Suppressor macrophage (primary cell): ENCODE measurements around the gene HMGN4.
"Not testable (repeated sequence)": the region's sequence is repeated elsewhere in the genome, so short reads cannot be mapped to it uniquely, and the experiment has no call there.

ENCODE experiments used
- DNase-seq, 4 experiments: peaks; one replicate each; pipeline ENCODE4 v3.0.0-alpha.2; 2020 to 2022

The HMGN4 gene

DNA sequence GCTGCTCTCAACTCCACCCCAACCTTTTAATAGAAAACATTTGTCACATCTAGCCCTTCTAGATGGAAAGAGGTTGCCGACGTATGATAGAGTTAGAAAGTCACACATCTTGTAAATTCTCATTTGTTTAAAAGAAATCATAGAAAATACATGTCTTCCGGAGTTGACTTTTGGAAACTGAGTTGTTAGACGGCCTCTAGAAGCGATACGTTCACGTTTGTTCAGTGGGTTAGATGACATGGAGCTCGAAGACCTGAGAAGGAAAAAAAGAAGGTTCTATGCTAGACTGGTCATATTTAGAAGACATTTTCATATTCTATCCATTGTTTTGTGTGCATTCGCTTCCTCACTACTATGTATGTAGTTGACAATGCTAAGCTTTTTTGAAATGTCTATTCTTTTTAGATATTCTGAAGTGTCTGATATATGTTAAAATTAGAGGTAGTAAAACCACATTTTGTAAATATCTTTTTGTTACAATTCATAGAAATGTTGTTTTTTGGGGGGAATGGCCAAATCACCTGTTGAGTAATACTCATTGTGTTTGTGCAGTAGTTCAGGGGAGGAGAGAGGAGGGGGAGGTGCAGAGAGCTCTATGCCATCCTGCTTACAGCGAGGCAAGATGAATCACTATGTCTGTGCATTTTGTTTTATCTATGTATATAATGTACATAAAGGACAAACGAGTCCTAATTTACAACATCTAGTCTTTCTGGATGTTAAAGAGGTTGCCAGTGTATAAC, 15.5 kb upstream of the HMGN4 start:
- peak in 2 of 4 experiments; percentile 16 to 21 for DNase-seq

DNA sequence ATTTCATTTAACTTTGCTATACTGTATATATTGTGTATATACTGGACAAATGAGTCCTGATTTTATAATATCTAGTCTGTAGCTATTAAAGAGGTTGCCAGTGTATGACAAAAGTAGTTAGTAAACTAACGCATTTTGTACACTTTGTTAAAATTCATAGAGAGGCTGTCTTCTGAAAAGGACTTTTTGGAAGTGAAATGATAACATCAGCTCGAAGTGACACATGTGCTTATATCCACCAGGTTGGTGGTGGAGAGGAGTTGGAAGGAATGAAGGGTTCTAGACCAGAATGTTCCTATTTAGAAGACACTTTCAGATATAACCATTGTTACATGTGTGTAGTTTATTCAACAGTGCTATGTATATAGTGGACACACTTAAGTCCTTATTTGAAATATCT, 13.9 kb upstream of the HMGN4 start:
- DNase-seq = not testable (repeated sequence)

DNA sequence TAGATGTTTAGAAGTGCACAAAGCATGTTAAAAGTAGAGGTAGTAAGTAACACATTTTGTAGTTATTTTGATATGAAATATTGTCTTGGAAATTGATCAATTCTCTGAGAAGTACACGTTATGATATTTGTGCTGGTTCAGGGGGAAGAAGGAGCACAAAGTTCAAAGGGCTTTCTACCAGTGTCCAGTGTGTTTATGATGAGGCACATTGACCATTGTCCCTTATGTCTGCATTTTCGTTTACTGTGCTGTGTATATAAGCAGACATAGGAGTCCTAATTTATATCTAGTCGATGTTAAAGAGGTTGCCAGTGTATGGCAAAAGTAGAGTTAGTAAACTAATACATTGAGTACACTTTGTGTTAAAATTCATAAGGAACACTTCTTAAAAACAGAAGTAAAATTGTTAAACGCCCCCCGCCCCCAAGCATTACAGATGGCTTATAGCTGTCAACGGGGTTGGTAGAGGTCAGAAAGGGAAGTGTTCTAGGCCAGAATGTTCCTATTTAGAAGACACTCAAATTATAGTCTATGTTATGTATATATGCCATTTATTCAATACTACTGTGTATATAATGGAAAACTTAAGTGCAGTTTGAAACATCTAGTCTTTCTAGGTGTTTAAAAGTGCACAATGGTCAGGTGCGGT, 13.3 kb upstream of the HMGN4 start:
- DNase-seq = peak; percentile 46 to 70 (median 55)

DNA sequence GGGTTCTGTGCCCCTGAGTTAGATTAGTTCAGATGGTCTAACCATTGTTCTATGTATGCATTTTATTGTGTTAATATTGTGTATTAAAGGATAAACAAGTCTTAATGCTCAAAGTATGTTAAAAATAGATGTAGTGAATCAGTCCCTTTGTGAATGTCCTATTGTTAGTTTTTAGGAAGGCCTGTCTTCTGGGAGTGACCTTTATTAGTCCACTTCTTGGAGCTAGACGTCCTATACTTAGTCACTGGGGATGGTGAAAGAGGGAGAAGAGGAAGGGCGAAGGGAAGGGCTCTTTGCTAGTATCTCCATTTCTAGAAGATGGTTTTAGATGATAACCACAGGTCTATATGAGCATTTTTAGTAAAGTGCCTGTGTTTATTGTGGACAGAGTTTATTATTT, 12.3 kb upstream of the HMGN4 start:
- DNase-seq = peak; percentile 37 to 79 (median 66)

DNA sequence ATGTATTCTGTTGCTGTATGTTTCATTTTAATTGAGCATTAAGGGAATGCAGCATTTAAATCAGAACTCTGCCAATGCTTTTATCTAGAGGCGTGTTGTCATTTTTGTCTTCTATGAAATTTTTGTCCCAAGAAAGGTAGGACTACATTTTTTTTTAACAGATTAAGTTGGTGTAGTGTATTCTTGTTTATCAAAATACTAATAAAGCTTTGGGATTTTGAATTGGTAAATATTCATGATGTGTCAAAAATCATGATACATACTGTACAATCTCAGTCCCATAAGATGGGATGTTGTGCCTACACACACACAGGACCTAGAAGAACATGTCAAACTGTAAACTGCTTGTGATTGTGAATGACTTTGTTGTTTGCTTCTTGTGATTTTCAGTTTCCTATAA, 11.2 kb upstream of the HMGN4 start:
- no peak for DNase-seq

DNA sequence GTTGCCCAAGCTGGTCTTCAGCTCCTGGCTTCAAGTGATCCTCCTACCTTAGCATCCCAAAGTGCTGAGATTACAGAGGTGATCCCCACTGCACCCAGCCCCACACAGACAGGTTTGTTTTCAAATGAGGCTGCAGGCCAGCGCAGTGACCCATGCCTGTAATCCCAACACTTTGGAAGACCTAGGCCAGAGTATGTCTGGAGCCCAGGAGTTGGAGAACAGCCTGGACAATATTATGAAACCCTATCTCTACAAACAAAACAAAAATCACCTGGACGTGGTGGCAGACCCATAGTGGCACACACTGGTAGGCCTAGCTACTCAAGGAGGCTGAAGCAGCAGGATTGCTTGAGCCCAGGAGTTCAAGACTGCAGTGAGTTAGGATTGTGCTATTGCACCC, 8.0 kb upstream of the HMGN4 start:
- DNase-seq = no peak

DNA sequence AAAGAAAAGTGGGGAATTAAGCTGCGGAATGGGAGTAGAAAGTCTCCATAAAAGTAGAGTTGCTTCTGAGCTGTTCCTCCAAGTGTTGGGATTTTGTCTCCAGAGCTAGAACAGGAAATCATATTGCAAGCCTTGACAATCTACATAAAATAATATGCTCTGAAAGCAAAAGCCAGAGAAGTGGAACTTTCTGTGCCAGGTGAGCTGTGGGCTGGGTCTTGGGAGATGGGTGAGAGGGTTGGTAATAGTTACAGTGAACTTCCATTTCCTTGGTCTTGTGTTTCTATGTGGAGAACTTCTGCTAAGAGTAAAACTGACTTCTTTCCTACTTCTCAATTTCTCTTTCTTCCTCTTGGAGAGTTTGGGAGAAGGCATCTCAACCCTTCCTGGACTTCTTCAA, 6.3 kb upstream of the HMGN4 start:
- DNase-seq = peak in 3 of 4 experiments; percentile 5 to 45 (median 44)

DNA sequence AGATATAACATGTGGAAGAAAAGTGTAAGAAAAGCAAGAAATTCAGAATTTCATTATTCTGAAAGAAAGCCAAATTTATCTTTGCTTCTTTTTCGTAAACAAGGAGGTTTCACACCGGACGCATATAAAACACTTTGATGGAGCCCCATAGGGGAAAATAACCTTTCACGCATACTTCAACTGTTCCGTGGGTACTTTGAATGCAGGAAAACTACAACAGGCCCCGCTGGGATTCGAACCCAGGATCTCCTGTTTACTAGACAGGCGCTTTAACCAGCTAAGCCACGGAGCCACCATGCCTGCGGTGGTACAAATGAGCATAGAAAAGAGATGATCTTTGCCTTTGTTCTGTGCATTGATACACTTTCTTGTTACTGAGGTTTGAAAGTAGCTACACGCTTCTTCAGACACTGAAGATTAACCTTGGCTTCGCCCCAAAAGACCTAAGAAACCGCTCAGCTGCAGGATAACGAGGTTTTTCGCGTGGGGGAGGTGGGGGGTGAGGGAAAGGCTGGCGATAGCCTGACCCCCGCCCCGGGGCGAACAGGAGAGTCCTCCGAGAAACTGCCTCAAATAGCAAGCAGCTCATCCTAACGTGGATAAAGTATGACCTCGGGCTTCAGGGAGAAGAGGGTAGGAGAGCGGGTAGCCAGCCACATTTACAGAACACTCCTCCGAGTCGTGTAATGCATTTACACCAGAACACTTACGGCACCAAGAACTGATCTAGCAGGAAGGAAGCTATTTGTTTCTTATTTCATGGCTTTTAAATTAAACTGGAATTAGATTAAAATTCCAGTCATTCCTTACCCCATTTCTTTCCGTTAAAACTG, 5.3 kb upstream of the HMGN4 start:
- peak; percentile 88 to 96 (median 89) for DNase-seq

DNA sequence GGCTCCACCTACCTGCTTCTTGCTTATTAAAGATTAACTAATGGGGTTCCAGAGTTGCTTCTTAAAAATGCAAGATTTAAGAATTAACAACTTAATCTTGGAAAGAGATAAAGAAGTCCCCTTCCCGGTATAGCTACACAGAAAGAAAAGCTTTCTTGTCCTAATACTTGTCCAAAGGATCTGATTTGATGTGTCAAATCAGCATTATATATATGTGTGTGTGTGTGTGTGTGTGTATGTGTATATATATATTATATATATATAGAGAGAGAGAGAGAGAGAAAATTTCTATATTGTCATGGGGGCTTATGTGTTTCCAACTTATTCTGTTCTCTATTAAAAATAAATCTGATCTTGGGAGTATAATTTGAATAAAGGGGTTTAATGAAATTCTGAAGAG, 4.6 kb upstream of the HMGN4 start:
- DNase-seq = no peak

DNA sequence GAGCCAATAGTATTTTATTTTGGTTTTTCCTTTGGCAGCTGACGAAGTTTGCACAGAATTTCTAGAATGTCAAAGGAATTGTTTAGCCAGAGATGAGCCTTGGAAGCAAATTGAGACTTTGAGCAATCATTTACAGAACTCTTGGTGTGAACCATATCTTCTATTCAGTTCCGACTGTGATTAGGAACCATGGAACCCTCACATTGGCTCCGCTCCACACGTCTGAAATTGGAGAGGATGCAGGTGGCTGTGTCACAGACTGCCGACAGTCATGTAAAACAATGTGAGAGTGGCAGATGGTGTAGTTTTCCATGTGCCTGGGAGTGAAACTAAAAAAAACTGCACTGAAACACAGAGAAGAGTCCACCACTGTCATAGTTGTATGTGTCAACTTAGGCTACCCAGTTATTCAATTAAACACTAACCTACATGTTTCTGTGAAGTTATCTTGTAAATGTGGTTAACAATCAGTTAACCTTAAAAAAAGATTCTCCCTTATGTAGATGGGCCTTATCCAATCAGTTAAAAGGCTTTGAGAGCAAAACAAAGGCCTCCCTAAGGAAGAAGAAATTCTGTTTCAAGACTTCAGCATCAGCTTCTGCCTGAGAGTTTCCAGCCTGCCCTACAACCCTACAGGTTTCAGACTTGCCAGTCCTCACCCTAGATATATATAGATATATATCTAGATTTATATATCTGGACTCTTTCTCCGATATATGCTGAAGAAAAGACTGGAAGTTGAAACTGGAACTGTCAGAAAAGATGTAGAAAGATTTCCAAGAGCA, 3.3 kb upstream of the HMGN4 start:
- no peak for DNase-seq

DNA sequence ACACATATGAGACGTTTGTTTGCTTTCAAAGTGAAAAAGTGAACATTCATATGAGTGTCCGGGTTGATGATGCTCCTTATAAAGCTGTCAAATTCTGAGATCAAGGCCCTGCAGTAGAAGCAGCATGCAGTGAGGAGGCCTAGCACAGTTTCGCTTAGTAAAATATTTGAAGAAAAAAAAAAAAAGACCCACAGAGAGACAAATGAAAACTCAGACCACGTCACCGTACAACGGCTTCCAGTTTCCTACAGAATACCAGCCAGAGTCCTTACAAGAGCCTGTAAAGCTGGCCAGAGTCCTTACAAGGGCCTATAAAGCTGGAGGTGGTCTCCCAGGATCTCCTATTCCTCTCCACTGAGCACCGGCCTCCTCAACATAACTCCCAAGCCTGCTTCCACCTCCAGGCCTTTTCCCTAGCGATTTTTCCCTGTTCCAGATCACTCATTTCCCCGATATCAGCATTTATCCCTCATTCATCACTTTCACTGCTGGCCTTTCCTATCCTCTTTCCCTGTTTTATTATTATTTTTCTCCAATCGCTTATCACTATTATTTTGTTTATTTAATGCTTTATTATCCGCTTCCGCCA, 1.5 kb upstream of the HMGN4 start:
- peak; percentile 18 to 32 (median 28) for DNase-seq

DNA sequence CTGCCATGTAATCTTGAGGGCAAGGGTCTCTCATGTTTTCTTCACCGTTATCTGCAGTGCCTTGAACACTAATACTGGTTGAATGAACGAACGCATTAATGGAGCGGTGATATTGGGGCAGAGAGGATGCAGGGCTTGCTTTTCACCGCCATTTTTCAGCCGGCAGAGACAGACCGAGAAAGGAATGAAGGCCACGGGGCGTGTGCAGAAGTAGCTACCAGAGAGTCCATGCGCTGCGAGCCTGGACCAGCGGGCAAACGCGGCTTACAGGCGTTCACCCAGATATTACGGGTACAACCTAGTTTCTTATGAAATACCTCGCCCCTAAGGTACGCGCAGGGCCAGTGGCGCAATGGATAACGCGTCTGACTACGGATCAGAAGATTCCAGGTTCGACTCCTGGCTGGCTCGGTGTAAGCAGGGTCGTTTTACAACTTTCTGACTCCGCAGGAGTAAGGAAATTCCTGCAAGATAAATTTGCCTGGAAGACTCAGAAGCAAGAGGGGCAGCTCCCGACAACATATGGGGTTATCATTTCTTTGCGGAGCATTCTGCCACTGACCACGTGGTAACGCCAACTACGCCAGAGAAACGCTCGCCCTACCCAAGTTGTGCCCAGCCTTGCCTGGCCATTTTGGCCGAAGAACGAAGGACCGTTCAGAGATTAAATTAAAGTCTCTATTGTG, 863 bp upstream of the HMGN4 start:
- peak; percentile 87 to 91 (median 90) for DNase-seq

DNA sequence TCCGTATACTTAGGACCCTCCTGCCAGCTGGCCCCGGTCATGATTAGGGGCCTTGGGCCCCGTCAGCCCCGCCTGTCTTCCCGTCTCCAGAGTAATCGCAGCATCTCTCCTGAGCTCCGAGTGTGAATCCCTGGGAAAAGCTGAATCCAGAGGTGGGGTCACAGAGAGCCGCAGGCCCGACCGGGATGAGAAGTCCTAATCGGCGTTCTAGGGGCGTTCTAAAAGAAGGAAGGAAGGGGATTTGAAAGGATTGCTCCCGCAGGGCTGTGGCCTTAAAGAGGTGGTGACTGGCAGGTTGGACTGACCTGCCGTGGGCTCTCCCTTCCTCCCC, 371 bp downstream of the HMGN4 start:
- peak in 3 of 4 experiments; percentile 13 to 36 (median 25) for DNase-seq

DNA sequence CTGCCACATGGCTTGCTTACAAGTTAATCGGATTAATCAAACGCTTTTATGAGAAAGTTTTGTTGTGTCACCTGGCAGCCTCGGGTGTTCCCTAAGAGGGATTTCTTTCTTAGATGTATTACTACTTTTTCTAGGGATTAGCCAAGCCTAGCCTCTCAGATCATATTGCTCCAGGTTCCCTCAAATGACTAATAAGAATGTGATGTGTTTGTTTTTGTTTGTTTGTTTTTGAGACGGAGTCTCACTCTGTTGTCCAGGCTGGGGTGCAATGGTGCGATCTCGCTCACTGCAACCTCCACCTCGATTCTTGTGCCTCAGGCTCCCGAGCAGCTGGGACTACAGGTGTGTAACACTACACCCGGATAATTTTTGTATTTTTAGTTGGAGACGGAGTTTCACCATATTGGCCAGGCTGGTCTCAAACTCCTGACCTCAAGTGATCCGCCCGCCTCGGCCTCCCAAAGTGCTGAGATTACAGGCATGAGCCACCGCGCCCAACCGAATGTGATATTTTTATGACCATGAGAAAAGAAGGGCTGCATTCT, 977 bp downstream of the HMGN4 start:
- DNase-seq = peak in 1 of 4 experiments; percentile 13

DNA sequence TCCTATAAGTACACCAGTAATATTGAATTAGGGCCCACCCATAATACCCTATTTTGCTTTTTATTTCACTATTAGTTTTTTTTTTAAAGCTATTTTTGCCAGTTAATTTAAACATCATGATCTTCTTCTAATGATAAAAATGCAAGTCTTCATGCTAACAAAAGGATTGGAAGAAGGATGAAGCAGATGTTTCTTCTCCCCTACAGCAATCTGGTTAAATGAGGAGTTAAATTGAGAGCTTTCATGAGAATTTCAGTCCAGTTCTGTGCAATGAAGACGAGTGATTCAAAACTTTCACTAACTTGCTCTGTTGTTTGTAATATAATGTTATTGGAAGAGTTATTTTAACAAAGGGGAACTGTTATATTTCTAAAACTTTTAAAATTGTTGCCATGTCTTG, 3.4 kb downstream of the HMGN4 start:
- DNase-seq = no peak

DNA sequence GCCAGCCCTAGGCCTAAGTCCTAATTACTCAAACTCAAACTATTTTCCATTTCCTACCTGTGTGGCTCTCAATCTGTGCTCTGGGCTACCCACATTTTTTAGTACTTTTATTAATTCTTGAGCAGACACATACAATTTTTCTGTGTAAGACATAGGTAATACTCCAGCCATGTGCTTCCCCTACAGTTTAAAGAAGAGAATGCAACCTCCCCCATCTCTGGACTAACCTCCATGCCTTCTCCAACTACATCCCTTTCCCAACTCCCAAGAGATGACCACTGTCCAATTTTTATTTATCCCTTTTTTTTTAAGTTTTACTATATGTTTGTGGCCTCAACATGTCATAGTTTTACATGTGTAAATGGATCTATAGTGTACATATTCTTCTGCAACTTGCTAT, 5.8 kb downstream of the HMGN4 start:
- DNase-seq = no peak

DNA sequence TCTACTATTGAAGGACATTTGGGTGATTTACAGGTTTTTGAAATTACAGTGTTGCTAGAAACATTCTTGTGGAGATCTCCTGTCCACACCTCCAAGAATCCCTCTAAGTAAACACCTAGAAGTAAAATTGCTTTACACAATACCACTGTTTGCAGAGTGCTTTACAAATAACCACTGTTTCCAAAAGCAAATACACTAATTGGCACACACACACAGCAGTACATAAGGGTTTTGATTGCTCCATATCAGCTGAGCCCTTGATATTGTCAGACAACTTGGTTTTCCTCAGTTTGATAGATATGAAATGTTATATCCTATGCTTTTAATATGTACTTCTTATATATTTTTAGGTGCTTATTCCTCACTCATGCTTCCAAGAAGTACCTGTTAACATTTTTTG, 6.3 kb downstream of the HMGN4 start:
- no peak for DNase-seq

DNA sequence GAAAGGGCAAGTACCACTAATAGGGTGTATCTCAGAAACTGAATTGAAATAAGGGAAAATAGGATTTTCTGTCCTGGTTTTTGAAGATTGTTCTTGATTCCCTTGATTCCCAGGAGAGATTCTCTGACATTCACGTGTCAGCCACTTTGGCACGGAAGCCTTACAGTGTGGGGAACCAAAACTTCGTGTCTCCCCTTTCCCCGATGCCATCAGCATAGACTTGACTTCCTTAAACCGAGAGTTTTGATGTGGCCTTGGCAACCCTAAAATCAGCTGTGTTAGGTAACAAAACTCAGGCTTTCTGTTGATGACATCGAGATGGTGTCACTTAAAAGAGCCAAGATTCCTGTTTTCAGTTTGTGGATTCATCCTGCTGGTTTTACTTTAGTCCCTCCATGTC, 7.5 kb downstream of the HMGN4 start:
- DNase-seq = peak; percentile 84 to 91 (median 86)

DNA sequence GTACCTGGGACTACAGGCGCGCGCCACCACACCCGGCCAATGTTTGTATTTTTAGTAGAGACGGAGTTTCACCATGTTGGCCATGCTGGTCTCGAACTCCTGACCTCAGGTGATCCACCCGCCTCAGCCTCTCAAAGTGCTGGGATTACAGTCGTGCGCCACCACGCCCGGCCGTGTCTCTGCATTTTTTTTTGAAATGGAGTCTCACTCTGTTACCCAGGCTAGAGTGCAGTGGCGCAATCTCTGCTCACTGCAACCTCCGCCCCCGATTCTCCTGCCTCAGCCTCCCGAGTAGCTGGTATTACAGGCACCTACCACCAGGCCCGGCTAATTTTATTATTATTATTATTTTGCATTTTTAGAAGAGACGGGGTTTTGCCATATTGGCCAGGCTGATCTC, 9.2 kb downstream of the HMGN4 start:
- not testable (repeated sequence) for DNase-seq

DNA sequence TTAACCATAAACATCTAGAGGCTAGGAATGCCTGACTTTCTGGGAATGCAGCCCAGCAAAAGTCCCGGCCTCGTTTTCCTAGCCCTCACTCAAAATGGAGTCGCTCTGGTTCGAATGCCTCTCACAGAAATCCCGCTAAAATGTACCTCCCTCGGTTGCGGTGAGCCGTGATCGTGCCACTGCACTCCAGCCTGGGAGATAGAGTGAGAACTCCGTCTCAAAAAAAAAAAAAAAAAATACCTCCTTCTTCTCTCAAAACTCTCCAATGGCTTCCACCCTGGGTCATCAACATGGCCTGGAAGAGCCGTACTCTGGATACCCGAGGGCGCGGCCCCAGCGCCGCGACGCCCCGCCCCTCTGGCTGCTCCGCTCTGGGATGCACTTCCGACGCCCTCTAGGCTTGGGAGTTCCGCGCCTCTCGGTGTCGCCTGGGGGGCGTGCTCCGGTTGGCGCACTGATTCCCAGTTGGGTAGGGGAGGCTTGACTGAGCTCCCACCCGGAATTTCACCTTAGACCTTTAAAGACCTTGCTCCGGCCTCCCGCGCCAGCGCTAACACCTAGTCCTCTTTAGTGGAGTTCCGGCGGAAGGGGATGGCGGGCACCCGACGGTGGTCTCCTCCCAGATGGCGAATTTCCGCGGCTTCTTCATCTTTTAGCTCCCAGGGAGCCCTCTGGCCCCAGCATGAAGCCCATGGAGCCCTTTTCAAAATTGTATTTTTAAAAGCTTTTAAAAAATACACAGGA, 12.3 kb downstream of the HMGN4 start:
- DNase-seq = peak; percentile 55 to 84 (median 65)

DNA sequence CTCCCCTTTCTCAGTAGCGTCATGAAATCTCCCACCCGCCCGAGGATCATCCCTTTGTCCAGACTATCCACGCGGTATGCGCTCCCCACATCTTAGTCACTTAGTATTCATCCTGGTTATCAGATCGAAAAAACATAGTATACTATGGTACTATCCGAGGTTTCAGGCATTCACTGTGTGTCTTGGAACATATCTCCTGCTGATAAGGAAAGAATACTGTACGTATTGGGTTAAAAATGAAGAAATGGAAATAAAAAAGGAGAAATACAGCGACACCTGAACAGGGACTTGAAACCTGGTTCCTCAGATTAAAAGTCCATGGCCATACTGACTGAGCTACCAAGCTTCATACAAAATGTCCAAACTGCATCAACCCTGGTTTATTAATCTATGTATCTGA, 14.0 kb downstream of the HMGN4 start:
- no peak for DNase-seq
